Neural cell (in vitro differentiated cells): Measurements from ENCODE around the gene UNC5B. TPM values are rescaled to one million over a fixed set of nuclear protein-coding genes. Genes with fewer than 3 reads are reported as not detected.

Experiments used
- H2AFZ ChIP-seq: fragments of 200-600, 300-800 bp; sonication (generic), shearing (Covaris generic); 2 replicates; pipeline ENCODE4 v1.6.0; 2014; ENCODE audit warnings: low read depth, mild to moderate bottlenecking, antibody characterized with exemption, low read length, moderate library complexity
- H3F3A ChIP-seq: fragments of 200-600 bp; shearing (Covaris generic); 2 replicates; pipeline ENCODE4 v1.6.1; 2016; ENCODE audit warnings: mild to moderate bottlenecking, moderate library complexity, mixed read lengths, antibody characterized with exemption, low read length; ENCODE audit not compliant: insufficient read depth, poor library complexity, severe bottlenecking
- H3K27ac ChIP-seq: fragments of 200-600, 300-800 bp; sonication (generic), shearing (Covaris generic); 2 replicates; pipeline ENCODE4 v1.5.1; 2014; ENCODE audit warnings: mild to moderate bottlenecking, low read length, moderate library complexity
- H3K27me3 ChIP-seq: fragments of 300-800, 200-600 bp; sonication (generic), shearing (Covaris generic); 2 replicates; pipeline ENCODE4 v1.6.0; 2014; ENCODE audit warnings: mild to moderate bottlenecking, low read depth, low read length, moderate library complexity; ENCODE audit not compliant: insufficient read depth
- H3K36me3 ChIP-seq: fragments of 300-800, 200-600 bp; sonication (generic), shearing (Covaris generic); 2 replicates; pipeline ENCODE4 v1.5.1; 2014; ENCODE audit warnings: mild to moderate bottlenecking, antibody characterized with exemption, low read length, moderate library complexity; ENCODE audit not compliant: insufficient read depth
- H3K4me2 ChIP-seq: fragments of 300-800, 200-600 bp; sonication (generic), shearing (Covaris generic); 2 replicates; pipeline ENCODE4 v1.6.0; 2014; ENCODE audit warnings: mild to moderate bottlenecking, low read length
- H3K4me3 ChIP-seq: fragments of 300-800, 200-600 bp; sonication (generic), shearing (Covaris generic); 2 replicates; pipeline ENCODE4 v1.5.1; 2014; ENCODE audit warnings: mild to moderate bottlenecking, low read length, moderate library complexity
- H3K79me2 ChIP-seq: fragments of 200-600 bp; shearing (Covaris generic); replicated peaks from 2 replicates; pipeline ENCODE4 v1.6.0; 2014; ENCODE audit warnings: mild to moderate bottlenecking, low read length, moderate library complexity; ENCODE audit not compliant: insufficient read depth
- H3K9ac ChIP-seq: fragments of 300-800, 200-600 bp; sonication (generic), shearing (Covaris generic); 2 replicates; pipeline ENCODE4 v1.6.1; 2016; ENCODE audit warnings: mild to moderate bottlenecking, low read length, mixed read lengths
- H3K9me2 ChIP-seq: fragments of 200-600 bp; shearing (Covaris generic); 2 replicates; pipeline ENCODE4 v1.6.1; 2016; ENCODE audit warnings: mild to moderate bottlenecking, low read length, mixed read lengths; ENCODE audit not compliant: insufficient read depth
- H3K9me3 ChIP-seq: fragments of 200-600, 300-800 bp; sonication (generic), shearing (Covaris generic); 2 replicates; pipeline ENCODE4 v1.6.1; 2016; ENCODE audit warnings: mild to moderate bottlenecking, mixed run types, low read length, moderate library complexity, mixed read lengths
- H4K20me1 ChIP-seq: fragments of 200-600 bp; shearing (Covaris generic); 2 replicates; pipeline ENCODE4 v1.6.1; 2016; ENCODE audit warnings: mild to moderate bottlenecking, mixed run types; ENCODE audit not compliant: insufficient read depth
- EP300 ChIP-seq: fragments of 450-650 bp; conservative IDR thresholded peaks from 2 replicates; pipeline ENCODE4 v1.6.1; 2014; ENCODE audit warnings: antibody characterized with exemption, mild to moderate bottlenecking, moderate library complexity; ENCODE audit not compliant: poor library complexity, severe bottlenecking
- EZH2 ChIP-seq: fragments of 200-600, 300-800 bp; shearing (Covaris generic), sonication (generic); IDR thresholded peaks from 2 replicates; pipeline ENCODE4 v1.6.1; 2014; ENCODE audit warnings: antibody characterized with exemption, low read length, borderline replicate concordance, mild to moderate bottlenecking; ENCODE audit not compliant: insufficient read depth, poor library complexity, severe bottlenecking
- MXI1 ChIP-seq: fragments of 450-650 bp; conservative IDR thresholded peaks from 2 replicates; pipeline ENCODE4 v1.6.1; 2014; ENCODE audit warnings: antibody characterized with exemption, mild to moderate bottlenecking; ENCODE audit not compliant: poor library complexity, severe bottlenecking
- POLR2AphosphoS5 ChIP-seq: IDR thresholded peaks from 2 replicates; pipeline ENCODE4 v1.6.1; 2012
- RAD21 ChIP-seq: fragments of 450-650 bp; conservative IDR thresholded peaks from 2 replicates; pipeline ENCODE4 v1.6.1; 2014; ENCODE audit warnings: antibody characterized with exemption, mild to moderate bottlenecking, moderate library complexity
- REST ChIP-seq: IDR thresholded peaks from 2 replicates; pipeline ENCODE4 v1.6.1; 2012; ENCODE audit warnings: borderline replicate concordance
- SMC3 ChIP-seq: fragments of 450-650 bp; conservative IDR thresholded peaks from 2 replicates; pipeline ENCODE4 v1.6.1; 2014; ENCODE audit warnings: antibody characterized with exemption, mild to moderate bottlenecking, moderate library complexity; ENCODE audit not compliant: poor library complexity
- TAF1 ChIP-seq: IDR thresholded peaks from 2 replicates; pipeline ENCODE4 v1.6.1; 2012; ENCODE audit warnings: low read depth
- polyA plus RNA-seq: library from polyadenylated mRNA; depleted of rRNA; stranded (reverse); fragments of >200 nt; gene quantifications from 2 replicates; pipeline ENCODE4 v1.2.3, GENCODE V29; 2014
- TF ChIP-seq, protein P1 (sequence below): fragments of 450-650 bp; IDR thresholded peaks from 2 replicates; pipeline ENCODE4 v1.5.1; 2014; ENCODE audit warnings: antibody characterized with exemption, mild to moderate bottlenecking, moderate library complexity; ENCODE audit not compliant: poor library complexity, severe bottlenecking

Gene UNC5B
- polyA plus RNA-seq, 1 donor from 2014 or later = 2.0 TPM

- Histone ChIP-seq H3K36me3 (no peaks in the 10 kb centered on the region), H3F3A (no peaks in the 10 kb centered on the region), H3K4me2 (no peak overlapping the region), H3K27ac (no peak overlapping the region), H2AFZ (no peak overlapping the region), H3K4me3 (no peak overlapping the region), H3K9me2 (no peaks in the 10 kb centered on the region), H3K9me3 (no peaks in the 10 kb centered on the region), H3K9ac (no peak overlapping the region), H4K20me1 (no peaks in the 10 kb centered on the region), H3K79me2 (no peaks in the 10 kb centered on the region), H3K27me3 (no peaks in the 10 kb centered on the region)
- no peak for TF ChIP-seq REST
- TF ChIP-seq MXI1 = no peak
- TF ChIP-seq TAF1 = no peak
- TF ChIP-seq EP300 = no peak
- no peak for TF ChIP-seq EZH2
- TF ChIP-seq RAD21 = no peak
- TF ChIP-seq POLR2AphosphoS5 = no peak
- TF ChIP-seq SMC3 = no peak
- TF ChIP-seq, protein P1, sequence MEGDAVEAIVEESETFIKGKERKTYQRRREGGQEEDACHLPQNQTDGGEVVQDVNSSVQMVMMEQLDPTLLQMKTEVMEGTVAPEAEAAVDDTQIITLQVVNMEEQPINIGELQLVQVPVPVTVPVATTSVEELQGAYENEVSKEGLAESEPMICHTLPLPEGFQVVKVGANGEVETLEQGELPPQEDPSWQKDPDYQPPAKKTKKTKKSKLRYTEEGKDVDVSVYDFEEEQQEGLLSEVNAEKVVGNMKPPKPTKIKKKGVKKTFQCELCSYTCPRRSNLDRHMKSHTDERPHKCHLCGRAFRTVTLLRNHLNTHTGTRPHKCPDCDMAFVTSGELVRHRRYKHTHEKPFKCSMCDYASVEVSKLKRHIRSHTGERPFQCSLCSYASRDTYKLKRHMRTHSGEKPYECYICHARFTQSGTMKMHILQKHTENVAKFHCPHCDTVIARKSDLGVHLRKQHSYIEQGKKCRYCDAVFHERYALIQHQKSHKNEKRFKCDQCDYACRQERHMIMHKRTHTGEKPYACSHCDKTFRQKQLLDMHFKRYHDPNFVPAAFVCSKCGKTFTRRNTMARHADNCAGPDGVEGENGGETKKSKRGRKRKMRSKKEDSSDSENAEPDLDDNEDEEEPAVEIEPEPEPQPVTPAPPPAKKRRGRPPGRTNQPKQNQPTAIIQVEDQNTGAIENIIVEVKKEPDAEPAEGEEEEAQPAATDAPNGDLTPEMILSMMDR = no peak
Measured at GRCh38 chr10:71307469-71308085, 95.2 kb downstream of the UNC5B start.

DNA sequence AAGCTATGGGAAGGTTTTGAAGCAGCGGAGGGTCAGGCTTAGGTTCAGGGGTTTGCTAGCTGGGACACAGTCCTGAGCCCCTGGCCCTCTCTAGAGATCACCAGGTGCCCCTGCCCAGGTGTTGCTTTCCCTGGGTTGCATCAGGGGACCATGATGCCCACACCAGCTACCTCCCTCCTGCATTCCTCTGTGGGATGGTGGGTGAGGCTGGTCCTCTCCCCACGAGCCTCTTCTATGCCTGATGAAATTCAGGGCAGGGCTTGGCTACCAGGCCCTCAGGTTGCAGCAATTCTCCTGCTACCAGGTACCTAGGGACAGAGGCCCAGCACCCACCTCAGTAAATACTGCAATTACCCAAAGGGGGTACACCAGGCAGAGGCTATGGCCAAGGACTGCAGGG is 95.9 kb downstream of the UNC5B start:
- TF ChIP-seq REST (no peak), SMC3 (no peak), EZH2 (no peak), RAD21 (no peak), EP300 (no peak), POLR2AphosphoS5 (no peak), MXI1 (no peak), TAF1 (no peak)
- TF ChIP-seq, protein P1 = no peak
- H4K20me1 ChIP-seq = no peaks in the 10 kb centered on the region

More for the DNA sequence above, 95.9 kb downstream of the UNC5B start:
- Histone ChIP-seq H3K9me3 (no peaks in the 10 kb centered on the region), H3K4me2 (no peak overlapping the region), H3F3A (no peaks in the 10 kb centered on the region), H3K36me3 (no peaks in the 10 kb centered on the region), H3K27ac (no peak overlapping the region), H3K9ac (no peak overlapping the region), H2AFZ (no peak overlapping the region), H3K9me2 (no peaks in the 10 kb centered on the region), H3K27me3 (no peaks in the 10 kb centered on the region), H3K79me2 (no peaks in the 10 kb centered on the region), H3K4me3 (no peak overlapping the region)
